Caco-2 (cell line): ENCODE results near the gene YWHAB. TPM values are rescaled to one million over a fixed set of nuclear protein-coding genes. Genes with fewer than 3 reads are reported as not detected.

Experiments
- BruUV-seq: library from RNA; stranded (reverse); fragments of 400-500 nt; replicated peaks from 2 replicates; lab custom pipeline; 2021; lab: Mats Ljungman, UMichigan
- CTCF ChIA-PET: fragments of 300-600 bp; sonication (Branson Sonifier 250); formaldehyde crosslinking; loops from one replicate; lab custom pipeline; 2022; ENCODE audit warnings: antibody characterized with exemption; lab: Charles Lee
- POLR2A ChIA-PET: fragments of 300-600 bp; sonication (Branson Sonifier 250); formaldehyde crosslinking; loops from one replicate; lab custom pipeline; 2022; ENCODE audit warnings: antibody characterized with exemption; lab: Charles Lee
- DNase-seq, 2 experiments: peaks; one replicate each; pipeline versions ENCODE4 v3.0.0 to v3.0.0-alpha.2; 2020 to 2022
- H3K27me3 ChIP-seq: replicated peaks from 2 replicates; pipeline ENCODE4 v1.6.0; 2011; ENCODE audit warnings: low read length; ENCODE audit not compliant: control insufficient read depth, insufficient read depth
- H3K36me3 ChIP-seq: 2 replicates; pipeline ENCODE4 v1.5.1; 2011; ENCODE audit warnings: low read length; ENCODE audit not compliant: control insufficient read depth, insufficient read depth
- H3K4me1 ChIP-seq: fragments of 250-450 bp; sonication (Bioruptor Pico); 2 replicates; pipeline ENCODE4 v1.5.1; 2020; ENCODE audit warnings: mild to moderate bottlenecking
- H3K4me3 ChIP-seq: 2 replicates; pipeline ENCODE4 v1.5.1; 2011; ENCODE audit warnings: low read depth, mild to moderate bottlenecking, control low read depth, low read length
- H3K9me3 ChIP-seq: fragments of 250-450 bp; sonication (Bioruptor Pico); 2 replicates; pipeline ENCODE4 v1.5.1; 2020; ENCODE audit warnings: mild to moderate bottlenecking, moderate library complexity
- H3K27ac Mint-ChIP-seq: one replicate; pipeline ENCODE4 v1.8.0; 2022; ENCODE audit warnings: mixed read lengths; ENCODE audit not compliant: unreplicated experiment
- H3K27me3 Mint-ChIP-seq: one replicate; pipeline ENCODE4 v1.8.0; 2022; ENCODE audit warnings: mixed read lengths; ENCODE audit not compliant: insufficient read depth, unreplicated experiment
- H3K36me3 Mint-ChIP-seq: one replicate; pipeline ENCODE4 v1.8.0; 2022; ENCODE audit warnings: mild to moderate bottlenecking, mixed read lengths; ENCODE audit not compliant: insufficient read depth, unreplicated experiment
- H3K4me1 Mint-ChIP-seq: one replicate; pipeline ENCODE4 v1.8.0; 2022; ENCODE audit warnings: low read depth, mixed read lengths; ENCODE audit not compliant: unreplicated experiment
- H3K4me3 Mint-ChIP-seq: one replicate; pipeline ENCODE4 v1.8.0; 2022; ENCODE audit warnings: mild to moderate bottlenecking, moderate library complexity, mixed read lengths; ENCODE audit not compliant: unreplicated experiment
- H3K9me3 Mint-ChIP-seq: one replicate; pipeline ENCODE4 v1.8.0; 2022; ENCODE audit warnings: mixed read lengths; ENCODE audit not compliant: unreplicated experiment
- CTCF ChIP-seq, 2 experiments: fragments of 200-600 bp in 1 of 2; IDR thresholded peaks; 1 replicate in 1 of 2; 2 replicates in 1 of 2; pipeline versions ENCODE4 v1.5.1 to v1.8.0; 2011 to 2022; ENCODE audit warnings: antibody characterized with exemption in 1 of 2, control low read depth in 1 of 2, inconsistent platforms in 1 of 2, low read depth in 1 of 2, low read length in 1 of 2, mild to moderate bottlenecking in 1 of 2, moderate library complexity in 1 of 2; ENCODE audit not compliant: insufficient read depth in 1 of 2, severe bottlenecking in 1 of 2, unreplicated experiment in 1 of 2
- intact Hi-C: fragments of 100-400 bp; cut with micrococcal nuclease; formaldehyde crosslinking; loops from one replicate; pipeline ENCODE4 v1.10.0; 2022; ENCODE audit not compliant: unreplicated experiment
- total RNA-seq: library from RNA; stranded (reverse); gene quantifications from 2 replicates; pipeline ENCODE4 v1.2.3, GENCODE V29; 2022

Gene YWHAB
- total RNA-seq, 1 experiment from 2014 or later = 522 TPM

GRCh38 chr20:44911264-44911921 is 25.9 kb downstream of the YWHAB start:
- H3K4me1 Mint-ChIP-seq = peaks cover 19% of the 10 kb centered on the region
- H3K4me1 ChIP-seq = peaks cover 21% of the 10 kb centered on the region
- ChIA-PET CTCF (interaction anchor here (1.3 to 2.5 kb wide), 3 partner anchors 31 to 102 kb away, joined by 3 to 10 read pairs (median 3); no protein-coding TSS in a partner anchor), POLR2A (interaction anchor here (0.6 to 2.3 kb wide), 2 partner anchors 26 to 535 kb away, joined by 3 to 28 read pairs; partner anchors contain the start of gene YWHAB)
- peaks cover 6% of the 10 kb centered on the region for H3K36me3 ChIP-seq
- H3K27me3 ChIP-seq = no peaks in the 10 kb centered on the region
- peak; percentile 97 to 99 for DNase-seq
- H3K9me3 Mint-ChIP-seq = no peaks in the 10 kb centered on the region
- H3K4me3 Mint-ChIP-seq = peak overlapping the region; percentile 85
- H3K4me3 ChIP-seq = peak overlapping the region; percentile 11
- H3K27ac Mint-ChIP-seq = peak overlapping the region; percentile 92
- peak; percentile 85 to 98 for TF ChIP-seq CTCF (IDR thresholded peaks at IDR 0.05; ENCODE audit: insufficient read depth in 1 of 2, low read depth in 1 of 2, low read length in 1 of 2, severe bottlenecking in 1 of 2, unreplicated experiment in 1 of 2)
- no TSS peak for BruUV-seq
- intact Hi-C loops = loop anchor here (1.0 to 2.0 kb wide), 4 partner anchors 23 to 185 kb away; partner anchors contain the start of gene STK4
- no peaks in the 10 kb centered on the region for H3K9me3 ChIP-seq
- H3K27me3 Mint-ChIP-seq = no peaks in the 10 kb centered on the region
- H3K36me3 Mint-ChIP-seq = peaks cover 97% of the 10 kb centered on the region

- Histone ChIP-seq H3K9me3 (no peaks in the 10 kb centered on the region), H3K4me3 (no peak overlapping the region), H3K27me3 (no peaks in the 10 kb centered on the region), H3K4me1 (peaks cover 21% of the 10 kb centered on the region), H3K36me3 (peaks cover 6% of the 10 kb centered on the region)
- peaks cover 97% of the 10 kb centered on the region for H3K36me3 Mint-ChIP-seq
- intact Hi-C loops = no loop called here
- peaks cover 19% of the 10 kb centered on the region for H3K4me1 Mint-ChIP-seq
- peak overlapping the region; percentile 85 for H3K4me3 Mint-ChIP-seq
- POLR2A ChIA-PET = no interaction called here
- BruUV-seq = no TSS peak
- CTCF ChIA-PET = interaction anchor here (2.5 kb wide), 1 partner anchor 30 kb away, joined by 10 read pairs; no protein-coding TSS in a partner anchor
- no peak overlapping the region for H3K27ac Mint-ChIP-seq
- no peak for TF ChIP-seq CTCF (IDR thresholded peaks at IDR 0.05; ENCODE audit: insufficient read depth in 1 of 2, low read depth in 1 of 2, low read length in 1 of 2, severe bottlenecking in 1 of 2, unreplicated experiment in 1 of 2)
- H3K9me3 Mint-ChIP-seq = no peaks in the 10 kb centered on the region
- DNase-seq = no peak
- no peaks in the 10 kb centered on the region for H3K27me3 Mint-ChIP-seq
Measured at GRCh38 chr20:44912189-44912588, 26.7 kb downstream of the YWHAB start.

GRCh38 chr20:44914924-44915323 is 29.4 kb downstream of the YWHAB start:
- peaks cover 97% of the 10 kb centered on the region for H3K36me3 Mint-ChIP-seq
- H3K27me3 Mint-ChIP-seq = no peaks in the 10 kb centered on the region
- Histone ChIP-seq H3K4me1 (peaks cover 16% of the 10 kb centered on the region), H3K36me3 (peaks cover 7% of the 10 kb centered on the region), H3K27me3 (no peaks in the 10 kb centered on the region), H3K4me3 (no peak overlapping the region), H3K9me3 (no peaks in the 10 kb centered on the region)
- CTCF ChIA-PET = interaction anchor here (0.7 kb wide), 1 partner anchor 378 kb away, joined by 7 read pairs; no protein-coding TSS in a partner anchor
- DNase-seq = peak in 1 of 2 experiments; percentile 21
- H3K9me3 Mint-ChIP-seq = no peaks in the 10 kb centered on the region
- BruUV-seq = no TSS peak
- H3K27ac Mint-ChIP-seq = no peak overlapping the region
- peaks cover 19% of the 10 kb centered on the region for H3K4me1 Mint-ChIP-seq
- POLR2A ChIA-PET = no interaction called here
- TF ChIP-seq CTCF (IDR thresholded peaks at IDR 0.05; ENCODE audit: insufficient read depth in 1 of 2, low read depth in 1 of 2, low read length in 1 of 2, severe bottlenecking in 1 of 2, unreplicated experiment in 1 of 2) = no peak
- H3K4me3 Mint-ChIP-seq = no peak overlapping the region
- intact Hi-C loops = no loop called here
